H9 (cell line): ENCODE measurements around the gene SYNPO2. TPM values are rescaled to one million over a fixed set of nuclear protein-coding genes. Genes with fewer than 3 reads are reported as not detected.

ENCODE experiments used
- DNase-seq: peaks from one replicate; pipeline ENCODE4 v3.0.0-alpha.2; 2017
- H2AFZ ChIP-seq: one replicate; pipeline ENCODE4 v1.6.1; 2013; ENCODE audit warnings: mild to moderate bottlenecking, low read length, control low read depth, moderate library complexity
- H2AK5ac ChIP-seq: 2 replicates; pipeline ENCODE4 v1.6.1; 2013; ENCODE audit warnings: low read length, control low read depth, mixed read lengths; ENCODE audit not compliant: insufficient read length
- H2BK120ac ChIP-seq: one replicate; pipeline ENCODE4 v1.6.1; 2013; ENCODE audit warnings: low read depth, mild to moderate bottlenecking, low read length, control low read depth, inconsistent platforms; ENCODE audit not compliant: poor library complexity, severe bottlenecking
- H2BK12ac ChIP-seq: 2 replicates; pipeline ENCODE4 v1.6.1; 2013; ENCODE audit warnings: low read length, control low read depth, mixed read lengths, low read depth; ENCODE audit not compliant: insufficient read length
- H2BK15ac ChIP-seq: 2 replicates; pipeline ENCODE4 v1.6.1; 2013; ENCODE audit warnings: low read depth, low read length, control low read depth
- H2BK20ac ChIP-seq: one replicate; pipeline ENCODE4 v1.6.1; 2013; ENCODE audit warnings: low read depth, mild to moderate bottlenecking, low read length, control low read depth, inconsistent platforms; ENCODE audit not compliant: poor library complexity, severe bottlenecking
- H2BK5ac ChIP-seq: 2 replicates; pipeline ENCODE4 v1.6.1; 2013; ENCODE audit warnings: low read length, control low read depth, mixed read lengths; ENCODE audit not compliant: insufficient read length
- H3K14ac ChIP-seq: 2 replicates; pipeline ENCODE4 v1.6.1; 2013; ENCODE audit warnings: low read length, control low read depth; ENCODE audit not compliant: insufficient read depth
- H3K18ac ChIP-seq: 2 replicates; pipeline ENCODE4 v1.6.1; 2013; ENCODE audit warnings: low read depth, mild to moderate bottlenecking, mixed read lengths, low read length, control low read depth; ENCODE audit not compliant: insufficient read length
- H3K23ac ChIP-seq: 2 replicates; pipeline ENCODE4 v1.6.1; 2013; ENCODE audit warnings: low read length, control low read depth, mixed read lengths, low read depth; ENCODE audit not compliant: insufficient read length
- H3K23me2 ChIP-seq: 2 replicates; pipeline ENCODE4 v1.6.1; 2013; ENCODE audit warnings: low read depth, mild to moderate bottlenecking, mixed read lengths, low read length, control low read depth; ENCODE audit not compliant: insufficient read length, poor library complexity, severe bottlenecking
- H3K27ac ChIP-seq: 2 replicates; pipeline ENCODE4 v1.5.1; 2013; ENCODE audit warnings: low read length, control low read depth, mixed read lengths, low read depth; ENCODE audit not compliant: insufficient read length
- H3K27me3 ChIP-seq: 2 replicates; pipeline ENCODE4 v1.6.1; 2013; ENCODE audit warnings: low read length, control low read depth, inconsistent platforms; ENCODE audit not compliant: insufficient read depth
- H3K4ac ChIP-seq: 2 replicates; pipeline ENCODE4 v1.6.1; 2013; ENCODE audit warnings: low read depth, mild to moderate bottlenecking, control low read depth, inconsistent platforms, low read length, moderate library complexity
- H3K4me1 ChIP-seq: 2 replicates; pipeline ENCODE4 v1.6.1; 2013; ENCODE audit warnings: low read length, control low read depth, inconsistent platforms; ENCODE audit not compliant: insufficient read depth
- H3K4me2 ChIP-seq: 2 replicates; pipeline ENCODE4 v1.6.1; 2013; ENCODE audit warnings: low read length, control low read depth, mixed read lengths; ENCODE audit not compliant: insufficient read length, insufficient read depth
- H3K56ac ChIP-seq: 2 replicates; pipeline ENCODE4 v1.6.1; 2013; ENCODE audit warnings: low read depth, mild to moderate bottlenecking, mixed read lengths, low read length, control low read depth; ENCODE audit not compliant: insufficient read length
- H3K79me1 ChIP-seq: 2 replicates; pipeline ENCODE4 v1.6.1; 2013; ENCODE audit warnings: low read depth, mild to moderate bottlenecking, moderate library complexity, low read length, control low read depth, inconsistent platforms; ENCODE audit not compliant: insufficient read depth, poor library complexity, severe bottlenecking
- H3K79me2 ChIP-seq: 2 replicates; pipeline ENCODE4 v1.6.1; 2013; ENCODE audit warnings: low read length, control low read depth, inconsistent platforms; ENCODE audit not compliant: insufficient read depth
- H3K9ac ChIP-seq: 2 replicates; pipeline ENCODE4 v1.6.1; 2013; ENCODE audit warnings: low read length, control low read depth, mixed read lengths; ENCODE audit not compliant: insufficient read length; ENCODE audit errors: extremely low read depth
- H3K9me3 ChIP-seq: one replicate; pipeline ENCODE4 v1.6.1; 2013; ENCODE audit warnings: low read depth, low read length, inconsistent platforms; ENCODE audit not compliant: control insufficient read depth
- H3T11ph ChIP-seq: one replicate; pipeline ENCODE4 v1.6.1; 2013; ENCODE audit warnings: mild to moderate bottlenecking, low read length, control low read depth, inconsistent platforms
- H4K20me1 ChIP-seq: one replicate; pipeline ENCODE4 v1.6.1; 2013; ENCODE audit not compliant: control insufficient read depth, insufficient read length, insufficient read depth
- H4K5ac ChIP-seq: 2 replicates; pipeline ENCODE4 v1.6.1; 2013; ENCODE audit warnings: low read depth, mild to moderate bottlenecking, mixed read lengths, low read length, control low read depth; ENCODE audit not compliant: insufficient read length
- H4K8ac ChIP-seq: replicated peaks from 2 replicates; pipeline ENCODE4 v1.6.1; 2013; ENCODE audit warnings: low read length, control low read depth, mixed read lengths, low read depth; ENCODE audit not compliant: insufficient read length
- H4K91ac ChIP-seq: 2 replicates; pipeline ENCODE4 v1.6.1; 2013; ENCODE audit warnings: low read depth, mild to moderate bottlenecking, moderate library complexity, mixed read lengths, low read length, control low read depth; ENCODE audit not compliant: insufficient read length
- H3K27ac Mint-ChIP-seq, 3 experiments: 2 replicates in 2 of 3; 3 replicates in 1 of 3; pipeline ENCODE4 v1.8.0; 2020 to 2021; ENCODE audit warnings: mixed read lengths in 3 of 3, mild to moderate bottlenecking in 1 of 3, moderate library complexity in 1 of 3
- H3K27me3 Mint-ChIP-seq: 2 replicates; pipeline ENCODE4 v1.8.0; 2021; ENCODE audit warnings: low read depth, mild to moderate bottlenecking, moderate library complexity, mixed read lengths
- H3K36me3 Mint-ChIP-seq, 3 experiments: 2 replicates in 2 of 3; 3 replicates in 1 of 3; pipeline ENCODE4 v1.8.0; 2020 to 2021; ENCODE audit warnings: low read depth in 3 of 3, mixed read lengths in 3 of 3; ENCODE audit not compliant: insufficient read depth in 1 of 3
- H3K4me1 Mint-ChIP-seq, 2 experiments: 2 replicates each; pipeline ENCODE4 v1.8.0; 2020; ENCODE audit warnings: mixed read lengths in 2 of 2
- H3K4me3 Mint-ChIP-seq, 2 experiments: 2 replicates in 1 of 2; 3 replicates in 1 of 2; pipeline ENCODE4 v1.8.0; 2020 to 2021; ENCODE audit warnings: mild to moderate bottlenecking in 2 of 2, mixed read lengths in 2 of 2, moderate library complexity in 1 of 2
- H3K9me3 Mint-ChIP-seq, 2 experiments: 2 replicates in 1 of 2; 3 replicates in 1 of 2; pipeline ENCODE4 v1.8.0; 2020; ENCODE audit warnings: mild to moderate bottlenecking in 2 of 2, mixed read lengths in 2 of 2, moderate library complexity in 1 of 2
- WGBS: extraction: QIAGEN DNeasy Blood & Tissue Kit; methylation state at CpG from one replicate; pipeline ENCODE4 v1.1.7; 2013; ENCODE audit warnings: missing lambda C conversion rate, low lambda C conversion rate, mixed read lengths; ENCODE audit not compliant: insufficient read length; ENCODE audit errors: extremely low coverage; 5-methylcytosine and 5-hydroxymethylcytosine counted together
- total RNA-seq: library from RNA; stranded (reverse); gene quantifications from 2 replicates; pipeline ENCODE4 v1.2.1, GENCODE V29; 2021
- TF ChIP-seq, protein P1 (sequence below): fragments of 200-600 bp; sonication (generic); conservative IDR thresholded peaks from 3 replicates; pipeline ENCODE4 v1.8.0; 2021; ENCODE audit warnings: antibody characterized with exemption, mild to moderate bottlenecking

SYNPO2 gene
- total RNA-seq, 1 experiment from 2014 or later: 1.1 TPM

DNA sequence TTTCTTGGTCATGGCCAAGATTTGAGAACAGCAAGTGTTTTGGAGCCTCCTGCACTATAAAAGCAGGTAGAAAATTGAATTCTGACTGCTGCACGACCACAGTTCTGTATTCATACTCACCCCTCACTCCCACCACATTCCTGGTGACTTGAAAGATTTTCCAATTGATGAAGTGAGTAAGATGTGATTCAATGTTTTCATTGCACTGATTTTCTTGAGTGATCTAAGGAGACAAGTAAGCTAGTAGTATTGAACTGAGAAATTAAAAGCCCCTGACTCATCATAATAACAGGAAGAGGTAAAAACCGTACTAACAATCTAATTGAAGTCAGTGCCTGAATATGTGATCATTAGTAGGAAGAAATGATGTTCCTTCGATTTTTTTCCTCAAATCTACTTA lies 46.6 kb upstream of the SYNPO2 start:
- H3K4me3 Mint-ChIP-seq: no peak overlapping the region
- no peaks in the 10 kb centered on the region for H3K27me3 Mint-ChIP-seq

More for the DNA sequence above, 46.6 kb upstream of the SYNPO2 start:
- no peak overlapping the region for H4K5ac ChIP-seq
- Mint-ChIP-seq H3K4me1 (peaks cover 24 to 30% of the 10 kb centered on the region in 2 experiments), H3K27ac (no peak overlapping the region), H3K9me3 (no peaks in the 10 kb centered on the region), H3K36me3 (peaks cover 0 to 1% (median 0%) of the 10 kb centered on the region in 3 experiments; a peak in 3 of 7 replicates)
- no peaks in the 10 kb centered on the region for H3K9me3 ChIP-seq
- H4K8ac ChIP-seq: no peak overlapping the region
- no peaks in the 10 kb centered on the region for H3K27me3 ChIP-seq
- H3K4ac ChIP-seq: no peak overlapping the region
- peaks cover 2% of the 10 kb centered on the region for H3K23me2 ChIP-seq
- no peak overlapping the region for H3K4me2 ChIP-seq
- H2BK20ac ChIP-seq: no peak overlapping the region
- H3K79me2 ChIP-seq: no peaks in the 10 kb centered on the region
- H2BK5ac ChIP-seq: no peak overlapping the region
- TF ChIP-seq, protein P1, sequence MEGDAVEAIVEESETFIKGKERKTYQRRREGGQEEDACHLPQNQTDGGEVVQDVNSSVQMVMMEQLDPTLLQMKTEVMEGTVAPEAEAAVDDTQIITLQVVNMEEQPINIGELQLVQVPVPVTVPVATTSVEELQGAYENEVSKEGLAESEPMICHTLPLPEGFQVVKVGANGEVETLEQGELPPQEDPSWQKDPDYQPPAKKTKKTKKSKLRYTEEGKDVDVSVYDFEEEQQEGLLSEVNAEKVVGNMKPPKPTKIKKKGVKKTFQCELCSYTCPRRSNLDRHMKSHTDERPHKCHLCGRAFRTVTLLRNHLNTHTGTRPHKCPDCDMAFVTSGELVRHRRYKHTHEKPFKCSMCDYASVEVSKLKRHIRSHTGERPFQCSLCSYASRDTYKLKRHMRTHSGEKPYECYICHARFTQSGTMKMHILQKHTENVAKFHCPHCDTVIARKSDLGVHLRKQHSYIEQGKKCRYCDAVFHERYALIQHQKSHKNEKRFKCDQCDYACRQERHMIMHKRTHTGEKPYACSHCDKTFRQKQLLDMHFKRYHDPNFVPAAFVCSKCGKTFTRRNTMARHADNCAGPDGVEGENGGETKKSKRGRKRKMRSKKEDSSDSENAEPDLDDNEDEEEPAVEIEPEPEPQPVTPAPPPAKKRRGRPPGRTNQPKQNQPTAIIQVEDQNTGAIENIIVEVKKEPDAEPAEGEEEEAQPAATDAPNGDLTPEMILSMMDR: no peak
- no peak overlapping the region for H2BK120ac ChIP-seq
- H3K23ac ChIP-seq: no peak overlapping the region
- no peak overlapping the region for H2BK15ac ChIP-seq
- no peak overlapping the region for H3K18ac ChIP-seq
- no peak overlapping the region for H4K91ac ChIP-seq
- H2AFZ ChIP-seq: no peak overlapping the region
- H2AK5ac ChIP-seq: no peak overlapping the region
- H3K14ac ChIP-seq: no peak overlapping the region
- H3K79me1 ChIP-seq: no peaks in the 10 kb centered on the region
- no peak for DNase-seq
- H3K27ac ChIP-seq: no peak overlapping the region
- H3K56ac ChIP-seq: no peak overlapping the region
- H3K4me1 ChIP-seq: peaks cover 10% of the 10 kb centered on the region; the same call in 1 of the 2 replicates
- no CpG with 5 or more reads among the region's 3 CpGs for WGBS
- no peak overlapping the region for H3K9ac ChIP-seq
- H3T11ph ChIP-seq: no peak overlapping the region
- H2BK12ac ChIP-seq: no peak overlapping the region
- H4K20me1 ChIP-seq: no peaks in the 10 kb centered on the region
